Measurements from ENCODE around the gene ZNF385B. TPM values are rescaled to one million over a fixed set of nuclear protein-coding genes. Genes with fewer than 3 reads are reported as not detected.
"Not testable (repeated sequence)": the region's sequence is repeated elsewhere in the genome, so short reads cannot be mapped to it uniquely, and the experiment has no call there.

Gene ZNF385B
- total RNA-seq, 2 experiments from 2014 or later: not detected

DNA sequence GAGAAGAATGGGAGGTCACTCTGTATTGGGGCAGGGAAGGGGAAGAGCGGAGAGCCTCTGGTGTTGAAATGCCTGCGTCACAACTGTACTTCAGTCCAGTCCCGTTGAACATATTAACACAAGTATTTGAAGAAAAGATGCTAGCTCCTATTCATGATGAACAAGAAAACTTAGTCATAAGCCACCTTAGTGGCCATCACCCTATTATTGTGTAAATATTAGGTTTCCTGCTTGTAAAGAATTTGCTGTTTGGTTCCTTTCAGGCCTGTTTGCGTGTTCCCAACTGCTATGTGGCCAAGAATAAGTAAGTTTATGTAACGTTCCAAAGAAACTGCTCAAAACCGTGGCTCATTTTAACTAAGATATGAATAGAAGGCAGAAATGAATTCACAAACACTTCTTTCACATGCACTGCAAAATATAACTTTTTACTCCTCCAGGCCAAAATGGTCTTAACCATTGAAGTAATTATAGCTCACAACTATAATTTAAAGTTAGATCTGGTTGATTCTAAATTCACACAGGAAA, 204.3 kb downstream of the ZNF385B start:
- H3K27me3 Mint-ChIP-seq: peaks cover 7% of the 10 kb centered on the region
- POLR2A ChIA-PET: no interaction called here
- DNase-seq (no peak), ATAC-seq (ENCODE audit: low read depth) (no peak)
- no peaks in the 10 kb centered on the region for H3K36me3 Mint-ChIP-seq
- H3K4me3 Mint-ChIP-seq: no peak overlapping the region
- no peak overlapping the region for H3K27ac Mint-ChIP-seq
- no peaks in the 10 kb centered on the region for H3K9me3 Mint-ChIP-seq
- H3K4me1 Mint-ChIP-seq: no peaks in the 10 kb centered on the region

DNA sequence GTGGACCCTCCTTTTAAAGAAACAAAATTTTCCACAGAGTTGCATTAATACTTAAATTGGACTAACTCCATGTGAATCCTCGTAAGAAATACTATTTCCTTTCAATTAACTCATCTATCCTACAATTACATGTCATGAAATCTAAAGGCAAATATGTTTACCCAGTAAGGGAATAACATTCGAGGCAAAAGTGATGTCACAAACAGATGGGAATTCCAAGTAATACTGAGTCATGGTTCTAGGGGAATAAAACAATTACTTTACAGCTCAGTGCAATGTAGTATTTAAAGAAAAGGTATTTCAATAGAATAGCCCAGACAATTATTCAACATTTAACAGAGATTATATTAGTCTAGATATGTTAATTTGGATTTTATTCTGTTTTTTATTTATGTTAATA, 205.8 kb downstream of the ZNF385B start:
- H3K27ac Mint-ChIP-seq: no peak overlapping the region
- no peaks in the 10 kb centered on the region for H3K9me3 Mint-ChIP-seq
- no peak for ATAC-seq (ENCODE audit: low read depth)
- H3K4me1 Mint-ChIP-seq: no peaks in the 10 kb centered on the region
- no peak overlapping the region for H3K4me3 Mint-ChIP-seq
- H3K36me3 Mint-ChIP-seq: no peaks in the 10 kb centered on the region
- no peak for DNase-seq
- POLR2A ChIA-PET: no interaction called here
- peaks cover 7% of the 10 kb centered on the region for H3K27me3 Mint-ChIP-seq

DNA sequence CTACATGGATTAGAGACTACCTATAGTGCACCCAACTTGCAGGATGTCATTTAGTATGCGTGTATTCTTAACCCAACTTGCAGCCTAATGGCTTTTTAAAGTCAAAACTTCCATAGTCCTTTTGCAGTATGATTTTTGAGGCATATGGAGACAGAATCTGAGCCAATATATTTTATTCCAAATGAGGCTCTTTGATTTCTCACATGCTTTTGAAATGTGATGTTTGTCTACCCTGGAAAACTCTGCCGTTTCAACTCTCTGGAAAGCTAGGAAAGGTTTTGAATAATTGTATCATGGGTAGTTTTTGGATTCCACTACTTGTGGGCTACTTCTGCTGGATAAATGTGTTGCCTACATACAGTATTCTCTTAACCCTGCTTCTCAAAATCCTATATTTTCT, 206.6 kb downstream of the ZNF385B start:
- POLR2A ChIA-PET: no interaction called here
- no peak overlapping the region for H3K27ac Mint-ChIP-seq
- H3K36me3 Mint-ChIP-seq: no peaks in the 10 kb centered on the region
- ATAC-seq (ENCODE audit: low read depth) (no peak), DNase-seq (no peak)
- H3K9me3 Mint-ChIP-seq: no peaks in the 10 kb centered on the region
- H3K4me1 Mint-ChIP-seq: no peaks in the 10 kb centered on the region
- peaks cover 5% of the 10 kb centered on the region for H3K27me3 Mint-ChIP-seq
- no peak overlapping the region for H3K4me3 Mint-ChIP-seq

DNA sequence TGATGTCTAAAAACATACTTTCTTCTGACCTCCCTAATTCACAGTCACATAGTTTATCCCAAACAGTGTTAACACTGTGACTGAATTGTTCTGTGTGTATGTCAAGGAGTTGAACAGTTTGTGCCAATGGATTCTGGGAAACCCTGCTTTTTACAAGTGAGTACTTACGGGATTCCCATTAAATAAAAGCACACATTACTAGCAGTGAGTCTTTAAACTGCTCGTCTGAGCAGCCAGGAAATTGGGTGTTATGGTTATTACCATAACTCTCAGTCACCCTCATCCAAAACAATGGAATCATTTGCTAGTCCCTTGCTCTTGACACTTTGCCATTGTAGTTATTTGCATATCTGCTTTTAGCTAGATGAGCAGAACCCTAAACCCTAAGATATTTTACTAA, 209.1 kb downstream of the ZNF385B start:
- H3K27ac Mint-ChIP-seq: no peak overlapping the region
- no peaks in the 10 kb centered on the region for H3K4me1 Mint-ChIP-seq
- peaks cover 3% of the 10 kb centered on the region for H3K27me3 Mint-ChIP-seq
- ATAC-seq (ENCODE audit: low read depth) (no peak), DNase-seq (no peak)
- H3K9me3 Mint-ChIP-seq: no peaks in the 10 kb centered on the region
- H3K4me3 Mint-ChIP-seq: no peak overlapping the region
- POLR2A ChIA-PET: no interaction called here
- no peaks in the 10 kb centered on the region for H3K36me3 Mint-ChIP-seq

DNA sequence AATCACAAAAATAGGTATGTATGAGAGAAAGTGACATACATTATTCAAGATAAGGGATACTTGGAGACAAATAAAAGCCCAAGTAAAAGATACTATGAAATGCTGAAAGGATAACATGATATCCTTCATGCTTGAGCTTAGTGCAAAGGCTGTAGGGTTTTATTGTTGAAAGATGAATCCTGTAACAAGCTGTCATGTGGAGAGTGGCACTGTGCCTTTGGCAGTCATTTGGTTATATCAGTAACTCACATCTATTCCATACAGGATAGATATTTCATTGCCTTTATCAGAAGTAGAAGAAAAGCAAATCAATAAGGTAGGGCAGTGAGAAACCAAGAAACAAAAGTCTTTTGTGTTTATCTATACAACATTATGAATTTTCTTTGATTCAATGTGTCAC, 211.0 kb downstream of the ZNF385B start:
- ATAC-seq (ENCODE audit: low read depth): no peak
- DNase-seq: no peak
- Mint-ChIP-seq H3K36me3 (no peaks in the 10 kb centered on the region), H3K9me3 (no peaks in the 10 kb centered on the region), H3K4me3 (no peak overlapping the region), H3K27ac (no peak overlapping the region), H3K27me3 (no peaks in the 10 kb centered on the region), H3K4me1 (no peaks in the 10 kb centered on the region)
- POLR2A ChIA-PET: no interaction called here

DNA sequence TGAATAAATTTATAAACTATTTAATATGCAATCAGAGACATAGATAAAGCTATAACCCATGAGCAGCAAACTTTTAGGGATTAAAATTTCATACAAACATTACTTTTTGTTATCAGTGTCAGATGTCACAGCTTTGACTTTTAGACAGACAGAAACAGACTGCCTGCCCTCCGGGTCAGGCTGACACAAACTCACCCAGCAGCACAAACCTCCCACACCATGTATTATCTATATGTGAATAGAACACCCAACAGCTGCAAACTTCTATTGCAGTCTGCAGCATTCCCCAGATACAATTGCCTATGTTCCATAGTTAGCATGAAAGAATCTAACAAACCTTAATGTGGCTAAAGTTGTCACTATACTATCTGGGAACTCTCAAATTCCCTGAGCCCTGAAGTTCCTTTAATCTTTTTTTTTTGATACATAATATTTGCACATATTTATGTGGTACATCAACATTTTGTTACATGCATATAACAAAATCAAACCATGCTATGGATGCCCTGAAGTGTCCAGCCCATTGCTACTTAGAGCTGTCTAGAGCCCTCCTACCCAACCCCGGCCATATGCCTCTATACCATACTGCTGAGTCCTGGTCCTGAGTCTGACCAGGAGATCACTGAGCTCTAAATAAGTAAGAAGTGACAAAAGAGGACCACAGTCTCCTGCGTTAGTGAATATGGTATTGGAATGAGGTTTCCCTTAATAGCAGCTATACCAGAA, 214.4 kb downstream of the ZNF385B start:
- POLR2A ChIA-PET: no interaction called here
- no peak for ATAC-seq (ENCODE audit: low read depth)
- no peak for DNase-seq
- Mint-ChIP-seq H3K27ac (no peak overlapping the region), H3K36me3 (no peaks in the 10 kb centered on the region), H3K4me3 (no peak overlapping the region), H3K9me3 (no peaks in the 10 kb centered on the region), H3K27me3 (no peaks in the 10 kb centered on the region), H3K4me1 (no peaks in the 10 kb centered on the region)

DNA sequence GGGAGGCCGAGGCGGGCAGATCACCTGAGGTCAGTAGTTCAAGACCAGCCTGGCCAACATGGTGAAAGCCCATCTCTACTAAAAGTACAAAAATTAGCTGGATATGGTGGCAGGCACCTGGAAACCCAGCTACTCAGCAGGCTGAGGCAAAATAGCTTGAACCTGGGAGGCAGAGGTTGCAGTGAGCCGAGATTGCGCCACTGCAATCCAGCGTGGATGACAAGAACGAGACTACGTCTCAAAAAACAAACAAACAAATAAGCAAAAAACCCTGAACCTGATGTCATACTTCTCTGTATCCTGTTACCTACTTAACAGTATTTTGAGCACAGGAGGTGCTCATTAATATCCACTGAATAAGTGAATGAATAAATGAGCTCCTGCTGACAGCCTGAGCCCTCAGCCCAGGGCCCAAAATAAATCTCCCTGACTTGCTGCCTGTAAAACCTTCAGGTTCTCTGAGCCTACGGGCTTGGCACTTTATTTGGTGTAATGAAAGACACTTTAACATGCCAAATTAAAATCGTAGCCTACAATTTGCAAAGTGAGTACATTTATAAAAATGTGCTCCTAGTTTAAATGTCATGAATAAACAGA, 215.1 kb downstream of the ZNF385B start:
- no peak for DNase-seq
- POLR2A ChIA-PET: no interaction called here
- H3K4me3 Mint-ChIP-seq: no peak overlapping the region
- H3K27me3 Mint-ChIP-seq: no peaks in the 10 kb centered on the region
- H3K9me3 Mint-ChIP-seq: no peaks in the 10 kb centered on the region
- H3K4me1 Mint-ChIP-seq: no peaks in the 10 kb centered on the region
- H3K36me3 Mint-ChIP-seq: no peaks in the 10 kb centered on the region
- H3K27ac Mint-ChIP-seq: no peak overlapping the region
- ATAC-seq (ENCODE audit: low read depth): no peak

DNA sequence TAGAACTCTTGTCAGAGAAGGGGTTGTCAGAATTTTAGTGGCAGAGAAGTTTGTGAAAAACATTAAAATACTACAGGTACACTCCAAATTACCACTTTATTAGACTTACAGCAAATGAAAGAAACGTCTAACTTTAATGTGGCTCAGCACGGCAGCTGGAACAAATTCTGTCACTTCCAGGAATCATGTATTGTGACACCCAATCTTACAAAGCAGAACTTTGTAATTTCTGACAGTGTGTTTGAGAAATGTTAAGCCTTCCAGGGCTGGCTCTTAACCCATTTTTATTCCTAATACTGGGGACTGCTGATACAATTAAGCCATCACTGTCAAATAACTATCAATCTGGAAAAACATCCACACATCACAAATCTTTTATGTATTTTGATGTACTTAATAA, 216.4 kb downstream of the ZNF385B start:
- Mint-ChIP-seq H3K36me3 (no peaks in the 10 kb centered on the region), H3K4me1 (no peaks in the 10 kb centered on the region), H3K4me3 (no peak overlapping the region), H3K9me3 (no peaks in the 10 kb centered on the region), H3K27ac (no peak overlapping the region), H3K27me3 (no peaks in the 10 kb centered on the region)
- DNase-seq: no peak
- ATAC-seq (ENCODE audit: low read depth): no peak
- POLR2A ChIA-PET: no interaction called here

DNA sequence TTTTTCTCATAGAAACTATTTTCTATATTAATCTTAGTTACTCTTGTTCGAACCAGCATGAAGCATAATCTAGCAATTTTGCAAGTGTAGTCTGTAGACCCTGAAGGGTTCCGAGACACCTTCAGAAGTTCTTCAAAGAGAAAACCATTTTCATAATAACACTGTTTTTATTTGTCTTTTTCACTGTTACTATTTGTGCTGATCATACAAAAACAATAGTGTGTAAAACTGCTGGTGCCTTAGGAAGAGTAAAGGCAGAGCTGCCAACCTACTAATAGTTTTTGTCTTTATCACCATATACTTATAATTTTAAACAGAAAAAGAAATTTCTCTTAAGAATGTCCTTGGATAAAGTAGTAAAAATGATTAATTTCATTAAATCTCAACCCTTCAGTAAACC, 218.9 kb downstream of the ZNF385B start:
- Mint-ChIP-seq H3K4me3 (no peak overlapping the region), H3K27me3 (no peaks in the 10 kb centered on the region), H3K36me3 (no peaks in the 10 kb centered on the region), H3K9me3 (no peaks in the 10 kb centered on the region), H3K27ac (no peak overlapping the region), H3K4me1 (no peaks in the 10 kb centered on the region)
- POLR2A ChIA-PET: no interaction called here
- ATAC-seq (ENCODE audit: low read depth) (no peak), DNase-seq (no peak)

DNA sequence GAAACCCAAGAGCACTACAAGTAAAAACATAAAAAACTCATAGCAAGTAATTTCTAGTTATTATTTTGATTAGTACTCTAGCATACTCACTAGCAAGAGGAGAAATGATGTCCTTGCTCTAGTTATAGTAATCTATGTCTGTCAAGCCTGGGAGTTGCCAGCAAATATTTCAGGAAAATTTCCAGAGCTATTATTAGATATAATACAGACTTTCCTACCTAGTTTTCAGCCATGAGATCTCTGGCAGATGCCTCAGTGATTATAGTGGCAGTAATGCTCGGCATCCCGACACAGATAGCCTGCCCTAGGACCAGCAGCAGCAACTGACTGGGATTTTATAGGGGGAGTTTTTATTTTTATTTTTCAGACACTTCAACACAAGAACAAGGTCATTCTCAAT, 224.4 kb downstream of the ZNF385B start:
- no peaks in the 10 kb centered on the region for H3K9me3 Mint-ChIP-seq
- POLR2A ChIA-PET: no interaction called here
- ATAC-seq (ENCODE audit: low read depth) (no peak), DNase-seq (no peak)
- no peaks in the 10 kb centered on the region for H3K27me3 Mint-ChIP-seq
- no peak overlapping the region for H3K4me3 Mint-ChIP-seq
- no peaks in the 10 kb centered on the region for H3K36me3 Mint-ChIP-seq
- no peaks in the 10 kb centered on the region for H3K4me1 Mint-ChIP-seq
- H3K27ac Mint-ChIP-seq: no peak overlapping the region

DNA sequence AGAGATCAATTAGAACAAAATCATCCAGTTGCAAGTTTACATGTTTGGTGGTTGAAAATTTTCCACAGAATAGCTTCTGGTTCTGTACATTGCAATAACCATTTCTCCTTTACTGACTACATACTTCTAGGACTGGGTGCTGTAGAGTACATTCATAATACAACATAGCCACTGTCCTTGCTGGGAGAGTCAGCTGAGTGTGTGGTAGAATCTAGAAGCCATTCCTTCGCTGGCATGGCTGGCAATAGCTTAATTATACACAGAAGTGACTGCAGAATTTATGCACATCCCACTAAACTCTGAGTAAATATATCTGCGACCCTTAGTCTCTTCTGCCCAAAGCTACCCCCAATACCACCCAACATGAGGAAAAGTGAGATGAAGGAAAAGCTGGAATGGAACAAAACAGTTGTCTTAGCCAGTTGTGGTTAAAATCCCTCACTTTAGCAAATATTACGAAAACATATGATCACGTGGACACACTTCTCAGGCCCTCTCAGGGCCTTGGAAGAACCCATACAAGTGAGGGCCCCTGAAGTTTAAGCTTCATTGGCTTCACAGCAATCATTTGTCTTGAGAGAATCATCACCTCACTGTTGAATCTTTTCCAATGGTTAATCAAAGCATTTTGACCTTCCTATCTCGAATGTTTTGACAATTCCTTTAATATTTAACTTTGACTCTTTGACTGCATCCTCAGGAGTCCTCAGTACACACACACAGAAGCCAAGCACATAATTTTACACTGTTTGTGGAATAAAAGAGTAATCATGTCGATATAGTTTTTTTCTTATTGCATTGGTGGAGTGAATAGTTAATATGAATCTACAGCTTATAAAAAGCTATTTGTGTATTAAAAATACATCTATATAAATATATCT, 225.1 kb downstream of the ZNF385B start:
- Mint-ChIP-seq H3K4me1 (no peaks in the 10 kb centered on the region), H3K27ac (no peak overlapping the region), H3K4me3 (no peak overlapping the region), H3K36me3 (no peaks in the 10 kb centered on the region), H3K27me3 (no peaks in the 10 kb centered on the region), H3K9me3 (no peaks in the 10 kb centered on the region)
- DNase-seq (no peak), ATAC-seq (ENCODE audit: low read depth) (no peak)
- POLR2A ChIA-PET: no interaction called here

DNA sequence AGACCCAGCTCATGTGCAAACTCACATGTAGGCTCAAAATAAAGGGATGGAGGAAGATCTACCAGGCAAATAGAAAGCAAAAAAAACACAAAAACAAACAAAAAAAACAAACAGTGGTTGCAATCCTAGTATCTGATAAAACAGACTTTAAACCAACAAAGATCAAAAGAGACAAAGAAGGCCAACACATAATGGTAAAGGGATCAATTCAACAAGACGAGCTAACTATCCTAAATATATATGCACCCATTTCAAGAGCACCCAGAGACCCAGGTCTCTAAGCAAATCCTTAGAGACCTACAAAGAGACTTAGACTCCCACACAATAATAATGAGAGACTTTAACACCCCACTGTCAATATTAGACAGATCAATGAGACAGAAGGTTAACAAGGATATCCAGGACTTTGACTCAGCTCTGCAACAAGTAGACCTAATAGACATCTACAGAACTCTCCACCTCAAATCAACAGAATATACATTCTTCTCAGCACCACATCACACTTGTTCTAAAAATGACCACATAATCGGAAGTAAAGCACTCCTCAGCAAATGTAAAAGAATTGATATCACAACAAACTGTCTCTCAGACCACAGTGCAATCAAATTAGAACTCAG, 229.5 kb downstream of the ZNF385B start:
- H3K4me3 Mint-ChIP-seq; H3K27ac Mint-ChIP-seq; H3K4me1 Mint-ChIP-seq; H3K27me3 Mint-ChIP-seq; H3K9me3 Mint-ChIP-seq; H3K36me3 Mint-ChIP-seq; DNase-seq; ATAC-seq (ENCODE audit: low read depth); POLR2A ChIA-PET: not testable (repeated sequence)

DNA sequence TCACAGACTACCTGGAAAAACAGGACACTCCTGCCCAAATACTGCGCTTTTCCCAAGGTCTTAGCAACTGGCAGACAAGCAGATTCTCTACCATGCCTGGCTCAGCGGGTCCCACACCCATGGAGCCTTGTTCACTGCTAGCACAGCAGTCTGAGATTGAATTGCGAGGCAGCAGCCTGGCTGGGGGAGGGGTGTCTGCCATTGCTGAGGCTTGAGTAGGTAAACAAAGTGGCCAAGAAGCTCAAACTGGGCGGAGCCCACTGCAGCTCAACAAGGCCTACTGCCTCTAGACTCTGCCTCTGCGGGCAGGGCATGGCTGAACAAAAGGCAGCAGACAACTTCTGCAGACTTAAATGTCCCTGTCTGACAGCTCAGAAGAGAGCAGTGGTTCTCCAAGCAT, 231.6 kb downstream of the ZNF385B start:
- ATAC-seq (ENCODE audit: low read depth); H3K4me1 Mint-ChIP-seq; H3K4me3 Mint-ChIP-seq; H3K9me3 Mint-ChIP-seq; H3K36me3 Mint-ChIP-seq; POLR2A ChIA-PET; H3K27ac Mint-ChIP-seq; H3K27me3 Mint-ChIP-seq; DNase-seq: not testable (repeated sequence)

Measured in activated naive CD8-positive, alpha-beta T cell treated with anti-CD3 and anti-CD28 coated beads, Interleukin-2, amount 10 ng/mL, durations not matched to agents 7 days and 5 days (primary cell).